ENCODE measurements around the gene PPP3CA. TPM values are rescaled to one million over a fixed set of nuclear protein-coding genes. Genes with fewer than 3 reads are reported as not detected.

Gene PPP3CA
- total RNA-seq, 1 donor from 2014 or later: 40.2 TPM

DNA sequence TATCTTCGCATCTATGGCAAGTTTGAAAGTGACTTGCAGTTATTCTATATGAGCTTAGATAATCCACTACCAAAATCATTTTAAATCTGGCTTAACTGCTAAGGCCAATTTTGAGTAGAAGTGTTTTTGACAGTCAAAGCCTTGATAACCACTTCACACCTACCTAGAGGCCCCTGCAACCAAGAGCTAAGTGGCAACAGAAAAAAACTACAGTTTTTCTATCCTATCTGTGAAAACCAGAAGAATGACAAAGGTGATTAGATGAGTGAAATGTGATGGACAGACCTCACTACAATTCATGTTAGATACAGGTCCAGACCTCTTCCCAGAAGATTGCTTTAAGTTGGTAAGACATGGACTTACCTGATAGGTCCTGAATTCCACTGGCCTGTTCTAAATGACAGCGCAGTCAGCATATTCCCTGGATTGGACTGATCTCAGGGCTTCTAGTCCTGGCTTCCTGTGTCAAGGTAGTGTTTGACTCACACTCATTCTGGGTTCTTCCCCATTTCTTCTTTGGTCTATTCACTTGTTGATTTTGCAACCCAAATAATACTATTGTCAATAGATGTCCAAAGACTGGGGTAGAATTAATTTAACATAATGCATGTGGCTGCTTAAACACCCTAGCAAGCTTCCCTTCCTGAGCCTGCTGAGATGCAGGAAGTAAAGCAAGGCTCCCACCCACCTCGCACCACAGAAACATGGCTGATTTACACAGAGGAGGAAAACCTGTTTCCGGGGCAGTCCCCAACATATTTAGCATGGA, 65.1 kb downstream of the PPP3CA start:
- Histone ChIP-seq H3K4me1 (ENCODE audit: control insufficient read depth in 3 of 3, insufficient read depth in 3 of 3, low read length in 3 of 3) (peaks cover 7 to 26% (median 24%) of the 10 kb centered on the region in 3 donors), H3K9me3 (ENCODE audit: control insufficient read depth in 3 of 3, low read length in 3 of 3) (no peaks in the 10 kb centered on the region)

DNA sequence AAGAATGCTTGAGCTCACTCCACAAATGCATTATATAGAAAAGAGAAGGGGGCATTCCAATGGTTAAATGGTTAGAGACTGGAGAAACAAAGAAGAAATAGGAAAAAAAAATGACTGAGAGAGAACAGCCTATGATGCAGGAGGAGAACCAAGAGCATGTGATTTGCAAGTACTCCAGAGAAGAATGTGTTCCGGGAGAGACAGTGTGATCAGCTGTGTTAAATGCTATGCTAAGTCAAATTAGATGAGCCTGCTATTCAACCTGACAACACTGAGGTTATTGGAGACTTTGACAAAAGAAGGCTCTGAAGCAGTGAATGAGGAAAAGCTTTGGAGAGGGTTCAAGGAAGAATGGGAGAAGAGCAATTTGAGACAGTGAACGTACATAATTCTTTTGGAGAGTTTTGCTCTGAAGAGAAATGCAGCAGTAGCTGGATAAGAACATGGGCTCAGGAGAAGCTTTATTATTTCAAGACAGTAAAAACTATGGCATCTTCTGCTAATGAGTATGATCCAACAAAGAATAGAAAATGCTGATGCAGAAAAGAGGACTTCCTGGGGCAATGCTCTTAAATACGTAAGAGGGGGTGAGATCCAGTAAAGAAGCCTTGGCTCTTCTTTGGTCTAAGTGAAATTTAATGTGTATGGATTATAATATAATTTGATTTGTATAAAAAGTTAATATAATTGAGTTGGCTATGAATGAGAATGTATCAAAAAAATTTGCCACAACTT, 66.3 kb downstream of the PPP3CA start:
- Histone ChIP-seq H3K27me3 (ENCODE audit: control insufficient read depth in 3 of 3, insufficient read depth in 3 of 3, low read length in 3 of 3) (no peaks in the 10 kb centered on the region), H3K4me3 (ENCODE audit: low read length in 3 of 3) (no peak overlapping the region), H3K9me3 (ENCODE audit: control insufficient read depth in 3 of 3, low read length in 3 of 3) (no peaks in the 10 kb centered on the region), H3K4me1 (ENCODE audit: control insufficient read depth in 3 of 3, insufficient read depth in 3 of 3, low read length in 3 of 3) (peaks cover 5 to 24% (median 20%) of the 10 kb centered on the region in 3 donors), H3K9ac (ENCODE audit: low read depth in 1 of 3, low read length in 3 of 3) (no peak overlapping the region), H3K36me3 (ENCODE audit: control insufficient read depth in 3 of 3, insufficient read depth in 3 of 3, low read length in 3 of 3) (no peaks in the 10 kb centered on the region), H3K27ac (ENCODE audit: low read depth, low read length) (no peak overlapping the region)

More for the DNA sequence above, 65.1 kb downstream of the PPP3CA start:
- Histone ChIP-seq H3K27me3 (ENCODE audit: control insufficient read depth in 3 of 3, insufficient read depth in 3 of 3, low read length in 3 of 3) (no peaks in the 10 kb centered on the region), H3K9ac (ENCODE audit: low read depth in 1 of 3, low read length in 3 of 3) (no peak overlapping the region), H3K36me3 (ENCODE audit: control insufficient read depth in 3 of 3, insufficient read depth in 3 of 3, low read length in 3 of 3) (no peaks in the 10 kb centered on the region), H3K27ac (ENCODE audit: low read depth, low read length) (no peak overlapping the region), H3K4me3 (ENCODE audit: low read length in 3 of 3) (no peak overlapping the region)

DNA sequence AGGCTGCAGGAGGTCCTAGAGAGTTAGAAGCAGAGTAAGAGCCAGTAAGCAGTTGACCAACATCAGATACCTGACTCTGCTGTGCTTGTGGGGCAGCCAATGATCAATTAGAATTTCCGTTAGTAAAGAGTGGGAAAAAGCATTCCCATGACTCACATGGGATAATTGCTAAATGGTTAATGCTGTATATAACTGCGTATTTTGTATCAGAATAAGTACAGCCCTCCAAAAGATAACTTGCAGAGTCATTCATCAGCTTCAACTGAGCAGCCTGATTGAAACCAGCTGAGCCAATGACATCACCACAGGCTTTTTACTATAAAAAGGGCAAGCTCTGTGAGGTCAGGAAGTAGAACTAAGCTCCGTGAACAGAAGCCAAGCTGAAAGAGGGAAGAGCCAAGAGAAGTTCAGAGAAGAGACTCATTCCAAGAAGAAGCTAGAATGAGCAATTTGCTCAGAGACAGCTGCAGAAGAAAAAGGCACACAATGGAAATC, 67.9 kb downstream of the PPP3CA start:
- no peak overlapping the region for H3K9ac ChIP-seq (ENCODE audit: low read depth in 1 of 3, low read length in 3 of 3)
- no peak overlapping the region for H3K4me3 ChIP-seq (ENCODE audit: low read length in 3 of 3)
- peaks cover 5 to 22% (median 12%) of the 10 kb centered on the region in 3 donors for H3K4me1 ChIP-seq (ENCODE audit: control insufficient read depth in 3 of 3, insufficient read depth in 3 of 3, low read length in 3 of 3)
- no peaks in the 10 kb centered on the region for H3K27me3 ChIP-seq (ENCODE audit: control insufficient read depth in 3 of 3, insufficient read depth in 3 of 3, low read length in 3 of 3)
- peak overlapping the region; percentile 32 for H3K27ac ChIP-seq (ENCODE audit: low read depth, low read length)
- H3K9me3 ChIP-seq (ENCODE audit: control insufficient read depth in 3 of 3, low read length in 3 of 3): no peaks in the 10 kb centered on the region
- H3K36me3 ChIP-seq (ENCODE audit: control insufficient read depth in 3 of 3, insufficient read depth in 3 of 3, low read length in 3 of 3): no peaks in the 10 kb centered on the region

DNA sequence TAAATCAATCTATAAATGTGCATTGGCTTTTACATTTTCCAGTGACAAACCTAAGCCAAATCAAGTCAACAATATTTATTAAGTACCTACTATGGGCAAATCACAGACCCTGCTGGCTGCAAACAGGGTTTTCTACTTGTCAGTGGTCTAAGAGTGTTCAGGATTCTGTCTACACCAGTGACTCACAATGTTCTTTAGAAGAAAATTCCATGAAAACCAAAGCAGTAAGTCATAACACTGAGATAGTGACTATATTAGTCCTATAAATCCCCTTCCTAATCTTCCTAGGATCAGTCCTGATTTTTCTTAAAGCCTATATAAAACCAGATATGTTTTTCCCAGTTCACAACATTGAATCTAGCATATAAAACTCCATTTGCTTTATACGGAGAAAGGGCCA, 69.7 kb downstream of the PPP3CA start:
- Histone ChIP-seq H3K27me3 (ENCODE audit: control insufficient read depth in 3 of 3, insufficient read depth in 3 of 3, low read length in 3 of 3) (no peaks in the 10 kb centered on the region), H3K36me3 (ENCODE audit: control insufficient read depth in 3 of 3, insufficient read depth in 3 of 3, low read length in 3 of 3) (no peaks in the 10 kb centered on the region), H3K9ac (ENCODE audit: low read depth in 1 of 3, low read length in 3 of 3) (no peak overlapping the region), H3K4me3 (ENCODE audit: low read length in 3 of 3) (no peak overlapping the region), H3K27ac (ENCODE audit: low read depth, low read length) (no peak overlapping the region), H3K4me1 (ENCODE audit: control insufficient read depth in 3 of 3, insufficient read depth in 3 of 3, low read length in 3 of 3) (peaks cover 5 to 22% (median 12%) of the 10 kb centered on the region in 3 donors), H3K9me3 (ENCODE audit: control insufficient read depth in 3 of 3, low read length in 3 of 3) (no peaks in the 10 kb centered on the region)

DNA sequence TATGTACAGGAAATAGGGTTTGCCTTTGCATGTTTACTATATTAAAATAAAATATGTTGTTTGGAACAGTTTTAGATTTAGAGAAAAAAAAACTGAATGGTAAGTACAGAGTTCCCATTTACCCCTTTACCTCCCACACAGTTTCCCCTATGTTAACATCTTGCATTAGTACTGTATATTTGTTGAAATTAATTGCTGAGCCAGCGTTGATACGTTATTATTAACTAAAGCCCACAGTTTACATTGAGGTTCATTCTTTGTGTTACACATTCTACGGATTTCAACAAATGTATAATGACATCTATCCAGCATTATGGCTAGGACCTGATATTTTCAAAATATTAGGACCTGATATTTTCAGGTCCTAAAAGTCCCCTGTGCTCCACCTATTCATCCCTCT, 70.7 kb downstream of the PPP3CA start:
- no peaks in the 10 kb centered on the region for H3K36me3 ChIP-seq (ENCODE audit: control insufficient read depth in 3 of 3, insufficient read depth in 3 of 3, low read length in 3 of 3)
- H3K27ac ChIP-seq (ENCODE audit: low read depth, low read length): no peak overlapping the region
- peaks cover 5 to 22% (median 12%) of the 10 kb centered on the region in 3 donors for H3K4me1 ChIP-seq (ENCODE audit: control insufficient read depth in 3 of 3, insufficient read depth in 3 of 3, low read length in 3 of 3)
- H3K27me3 ChIP-seq (ENCODE audit: control insufficient read depth in 3 of 3, insufficient read depth in 3 of 3, low read length in 3 of 3): no peaks in the 10 kb centered on the region
- no peaks in the 10 kb centered on the region for H3K9me3 ChIP-seq (ENCODE audit: control insufficient read depth in 3 of 3, low read length in 3 of 3)
- no peak overlapping the region for H3K9ac ChIP-seq (ENCODE audit: low read depth in 1 of 3, low read length in 3 of 3)
- no peak overlapping the region for H3K4me3 ChIP-seq (ENCODE audit: low read length in 3 of 3)

DNA sequence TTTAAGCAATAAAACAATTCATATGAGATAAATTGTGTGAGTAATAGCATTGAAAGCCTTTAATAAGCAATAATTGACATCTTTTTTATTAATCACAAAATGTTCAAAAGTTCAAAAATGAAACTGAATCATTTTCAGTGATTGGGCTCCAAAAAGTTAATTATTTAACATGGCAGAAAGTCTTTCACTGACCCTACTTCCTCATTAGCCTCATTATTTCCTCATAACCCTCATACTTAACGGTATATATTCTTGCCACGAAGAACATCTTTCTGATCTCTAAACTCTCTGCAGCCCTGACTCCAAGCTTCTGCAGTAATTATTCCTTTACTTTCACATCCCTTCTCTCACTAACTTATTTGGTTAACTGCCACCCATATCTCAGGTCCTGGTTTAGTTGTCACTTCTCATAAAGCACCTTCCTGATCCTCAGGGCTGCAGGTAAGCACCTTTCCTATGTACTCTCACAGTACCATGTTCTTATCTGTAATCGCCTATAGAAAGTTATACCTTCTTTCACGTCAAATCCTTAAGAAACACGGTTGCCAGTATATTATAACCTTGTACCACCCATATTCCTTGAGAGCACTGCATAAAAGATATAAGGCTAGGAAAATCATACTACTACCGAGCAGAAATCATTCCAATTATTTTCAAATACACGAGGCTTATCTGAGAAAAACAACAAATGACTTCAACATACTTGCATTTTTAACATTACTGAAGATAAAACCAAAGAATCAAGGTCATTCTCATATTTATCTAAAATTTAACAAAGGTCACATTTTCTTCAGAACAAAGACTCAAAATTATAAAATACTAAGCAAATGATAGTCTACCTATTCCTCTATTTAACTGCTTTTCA, 72.2 kb downstream of the PPP3CA start:
- peaks cover 5 to 19% (median 12%) of the 10 kb centered on the region in 3 donors for H3K4me1 ChIP-seq (ENCODE audit: control insufficient read depth in 3 of 3, insufficient read depth in 3 of 3, low read length in 3 of 3)
- H3K27ac ChIP-seq (ENCODE audit: low read depth, low read length): no peak overlapping the region
- H3K9me3 ChIP-seq (ENCODE audit: control insufficient read depth in 3 of 3, low read length in 3 of 3): no peaks in the 10 kb centered on the region
- H3K9ac ChIP-seq (ENCODE audit: low read depth in 1 of 3, low read length in 3 of 3): no peak overlapping the region
- H3K36me3 ChIP-seq (ENCODE audit: control insufficient read depth in 3 of 3, insufficient read depth in 3 of 3, low read length in 3 of 3): no peaks in the 10 kb centered on the region
- H3K4me3 ChIP-seq (ENCODE audit: low read length in 3 of 3): no peak overlapping the region
- no peaks in the 10 kb centered on the region for H3K27me3 ChIP-seq (ENCODE audit: control insufficient read depth in 3 of 3, insufficient read depth in 3 of 3, low read length in 3 of 3)

DNA sequence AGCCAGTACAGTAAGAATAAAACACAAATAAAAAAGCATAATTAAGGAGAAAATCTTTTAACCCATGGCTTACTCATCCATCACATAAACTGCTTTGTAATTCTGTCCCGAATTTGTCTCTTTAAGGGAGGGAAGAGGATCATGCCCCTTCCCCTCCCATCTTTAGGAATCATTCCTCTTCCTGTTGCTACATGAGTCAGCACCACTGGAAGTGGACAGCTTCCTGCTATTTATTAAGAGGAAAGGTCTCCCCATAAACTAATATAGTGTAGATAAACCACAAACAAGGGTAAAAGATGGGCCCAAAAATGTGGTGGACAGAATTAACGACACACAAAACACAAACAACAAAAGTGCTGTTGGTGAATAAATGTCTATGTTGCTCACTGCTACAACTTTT, 75.8 kb downstream of the PPP3CA start:
- Histone ChIP-seq H3K27ac (ENCODE audit: low read depth, low read length) (no peak overlapping the region), H3K9ac (ENCODE audit: low read depth in 1 of 3, low read length in 3 of 3) (no peak overlapping the region), H3K36me3 (ENCODE audit: control insufficient read depth in 3 of 3, insufficient read depth in 3 of 3, low read length in 3 of 3) (no peaks in the 10 kb centered on the region), H3K4me1 (ENCODE audit: control insufficient read depth in 3 of 3, insufficient read depth in 3 of 3, low read length in 3 of 3) (peaks cover 0 to 5% (median 4%) of the 10 kb centered on the region in 3 donors), H3K27me3 (ENCODE audit: control insufficient read depth in 3 of 3, insufficient read depth in 3 of 3, low read length in 3 of 3) (no peaks in the 10 kb centered on the region), H3K9me3 (ENCODE audit: control insufficient read depth in 3 of 3, low read length in 3 of 3) (no peaks in the 10 kb centered on the region), H3K4me3 (ENCODE audit: low read length in 3 of 3) (no peak overlapping the region)

DNA sequence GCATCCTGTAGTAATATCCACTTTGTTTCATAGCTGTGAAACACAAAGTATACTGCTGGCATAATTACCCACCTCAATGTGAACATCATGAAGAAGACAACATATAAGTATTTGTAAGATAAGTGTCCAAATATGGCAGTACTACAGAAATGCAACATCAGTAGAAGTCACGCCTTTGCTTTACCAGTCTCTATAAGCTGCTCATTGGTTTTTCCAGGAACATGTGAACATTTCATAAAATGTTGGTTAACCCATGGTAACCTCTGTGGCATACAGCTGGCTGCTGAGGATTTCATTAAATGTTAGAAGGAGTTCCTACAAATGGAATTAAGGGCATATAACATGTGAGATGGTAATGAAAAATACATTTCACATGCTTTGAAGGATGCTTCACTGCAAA, 77.6 kb downstream of the PPP3CA start:
- H3K36me3 ChIP-seq (ENCODE audit: control insufficient read depth in 3 of 3, insufficient read depth in 3 of 3, low read length in 3 of 3): no peaks in the 10 kb centered on the region
- no peak overlapping the region for H3K27ac ChIP-seq (ENCODE audit: low read depth, low read length)
- no peaks in the 10 kb centered on the region for H3K27me3 ChIP-seq (ENCODE audit: control insufficient read depth in 3 of 3, insufficient read depth in 3 of 3, low read length in 3 of 3)
- H3K9me3 ChIP-seq (ENCODE audit: control insufficient read depth in 3 of 3, low read length in 3 of 3): no peaks in the 10 kb centered on the region
- peaks cover 0 to 5% (median 0%) of the 10 kb centered on the region in 3 donors for H3K4me1 ChIP-seq (ENCODE audit: control insufficient read depth in 3 of 3, insufficient read depth in 3 of 3, low read length in 3 of 3)
- no peak overlapping the region for H3K9ac ChIP-seq (ENCODE audit: low read depth in 1 of 3, low read length in 3 of 3)
- no peak overlapping the region for H3K4me3 ChIP-seq (ENCODE audit: low read length in 3 of 3)

DNA sequence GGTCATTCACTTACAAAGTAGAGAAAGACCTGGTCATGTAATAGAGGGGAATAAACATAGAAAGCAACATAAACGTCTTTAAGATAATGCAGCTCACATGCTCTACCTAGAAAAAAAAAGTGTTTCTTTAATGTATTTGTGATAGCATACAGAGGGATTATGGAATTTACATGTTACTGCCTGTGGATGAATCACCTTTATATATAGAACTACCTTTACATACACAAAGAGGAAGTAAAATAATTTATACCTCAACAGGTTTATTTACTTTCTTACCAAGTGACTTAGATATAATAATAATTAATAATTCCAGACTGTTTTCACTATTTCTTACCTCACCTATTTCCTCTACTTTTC, 81.5 kb downstream of the PPP3CA start:
- no peak overlapping the region for H3K9ac ChIP-seq (ENCODE audit: low read depth in 1 of 3, low read length in 3 of 3)
- H3K9me3 ChIP-seq (ENCODE audit: control insufficient read depth in 3 of 3, low read length in 3 of 3): no peaks in the 10 kb centered on the region
- no peaks in the 10 kb centered on the region for H3K27me3 ChIP-seq (ENCODE audit: control insufficient read depth in 3 of 3, insufficient read depth in 3 of 3, low read length in 3 of 3)
- no peak overlapping the region for H3K4me3 ChIP-seq (ENCODE audit: low read length in 3 of 3)
- no peak overlapping the region for H3K27ac ChIP-seq (ENCODE audit: low read depth, low read length)
- H3K4me1 ChIP-seq (ENCODE audit: control insufficient read depth in 3 of 3, insufficient read depth in 3 of 3, low read length in 3 of 3): peaks cover 0 to 4% (median 0%) of the 10 kb centered on the region in 3 donors
- no peaks in the 10 kb centered on the region for H3K36me3 ChIP-seq (ENCODE audit: control insufficient read depth in 3 of 3, insufficient read depth in 3 of 3, low read length in 3 of 3)
